Esophagus muscularis mucosa (tissue), 4 donors: ENCODE data around the gene FHOD1. TPM values are rescaled to one million over a fixed set of nuclear protein-coding genes. Genes with fewer than 3 reads are reported as not detected.

Experiments used
- DNase-seq: peaks from one replicate; pipeline ENCODE4 v3.0.0-alpha.2; 2017; ENCODE audit errors: extremely low spot score
- H3K27ac ChIP-seq, 4 donors: fragments of 200-600 bp; sonication (generic); replicated peaks in 1 of 4; 1 replicate in 3 of 4; 2 replicates in 1 of 4; pipeline ENCODE4 v1.5.1; 2016 to 2019; ENCODE audit warnings: mild to moderate bottlenecking in 1 of 4
- H3K27me3 ChIP-seq, 4 donors: fragments of 200-600 bp; sonication (generic); one replicate each; pipeline versions ENCODE4 v1.5.1 to v1.6.0; 2016 to 2019
- H3K36me3 ChIP-seq, 4 donors: fragments of 200-600 bp; sonication (generic); one replicate each; pipeline ENCODE4 v1.5.1; 2016 to 2019
- H3K4me1 ChIP-seq, 4 donors: fragments of 200-600 bp; sonication (generic); one replicate each; pipeline ENCODE4 v1.5.1; 2016 to 2019
- H3K4me3 ChIP-seq, 4 donors: fragments of 200-600 bp; sonication (generic); 1 replicate in 2 of 4; 2 replicates in 2 of 4; pipeline ENCODE4 v1.5.1; 2016 to 2019; ENCODE audit warnings: mild to moderate bottlenecking in 4 of 4, moderate library complexity in 1 of 4
- H3K9me3 ChIP-seq, 4 donors: fragments of 200-600 bp; sonication (generic); 1 replicate in 3 of 4; 2 replicates in 1 of 4; pipeline ENCODE4 v1.5.1; 2016 to 2019
- CTCF ChIP-seq, 3 experiments: fragments of 200-600 bp in 2 of 3; fragments of 450-650 bp in 1 of 3; sonication (generic) in 2 of 3; IDR thresholded peaks; one replicate each; pipeline ENCODE4 v1.5.1; 2017 to 2019; ENCODE audit warnings: antibody characterized with exemption in 3 of 3, mild to moderate bottlenecking in 2 of 3, moderate library complexity in 1 of 3
- EP300 ChIP-seq: sonication (generic); formaldehyde crosslinking; IDR thresholded peaks from one replicate; pipeline ENCODE4 v1.6.1; 2017; ENCODE audit warnings: antibody characterized with exemption
- POLR2A ChIP-seq: fragments of 450-650 bp; IDR thresholded peaks from one replicate; pipeline ENCODE4 v1.6.1; 2017; ENCODE audit warnings: antibody characterized with exemption, moderate library complexity, mild to moderate bottlenecking, low read depth
- POLR2AphosphoS5 ChIP-seq, 2 donors: sonication (generic); formaldehyde crosslinking; IDR thresholded peaks; one replicate each; pipeline ENCODE4 v1.6.1; 2017; ENCODE audit warnings: antibody characterized with exemption in 2 of 2
- WGBS: methylation state at CpG from one replicate; pipeline ENCODE4 v1.1.5; 2018; 5-methylcytosine and 5-hydroxymethylcytosine counted together
- intact Hi-C: fragments of 100-400 bp; cut with DNase I; formaldehyde crosslinking; loops from one replicate; pipeline ENCODE4 v1.15.1; 2023
- total RNA-seq, 4 donors: library from RNA; depleted of rRNA; stranded (reverse); fragments of >200 nt; gene quantifications; one replicate each; pipeline versions ENCODE4 v1.1.0 to v1.2.1, GENCODE V29; 2016

Gene FHOD1
- total RNA-seq, 4 donors from 2014 or later, result 8.0 to 15.6 (median 10.0) TPM

GRCh38 chr16:67258161-67258835 lies 11.0 kb upstream of the FHOD1 start:
- DNase-seq, result no peak
- Histone ChIP-seq H3K27me3 (peaks cover 0 to 47% (median 4%) of the 10 kb centered on the region in 4 donors), H3K27ac (no peak overlapping the region), H3K4me1 (peaks cover 0 to 3% (median 0%) of the 10 kb centered on the region in 4 donors), H3K9me3 (no peaks in the 10 kb centered on the region), H3K36me3 (no peaks in the 10 kb centered on the region), H3K4me3 (no peak overlapping the region)
- 91% methylated on average over 10 of the region's 11 CpGs for WGBS
- intact Hi-C loops, result no loop called here
- TF ChIP-seq EP300 (no peak), CTCF (IDR thresholded peaks at IDR 0.05) (no peak)

GRCh38 chr16:67257486-67258160 lies 10.3 kb upstream of the FHOD1 start:
- peaks cover 0 to 3% (median 0%) of the 10 kb centered on the region in 4 donors for H3K4me1 ChIP-seq
- no peaks in the 10 kb centered on the region for H3K9me3 ChIP-seq
- intact Hi-C loops, result no loop called here
- no peak for DNase-seq
- 75% methylated on average over 4 of the region's 4 CpGs for WGBS
- peaks cover 0 to 46% (median 4%) of the 10 kb centered on the region in 4 donors for H3K27me3 ChIP-seq
- TF ChIP-seq EP300, result no peak
- no peak for TF ChIP-seq POLR2AphosphoS5 (IDR thresholded peaks at IDR 0.05)
- TF ChIP-seq POLR2A, result no peak
- no peak for TF ChIP-seq CTCF (IDR thresholded peaks at IDR 0.05)
- H3K36me3 ChIP-seq, result no peaks in the 10 kb centered on the region
- H3K4me3 ChIP-seq, result no peak overlapping the region
- no peak overlapping the region for H3K27ac ChIP-seq

- WGBS, result 92% methylated on average over 11 of the region's 11 CpGs
Measured at GRCh38 chr16:67256701-67257230, 9.5 kb upstream of the FHOD1 start.

GRCh38 chr16:67255553-67256221 lies 8.4 kb upstream of the FHOD1 start:
- no peak for DNase-seq
- intact Hi-C loops, result no loop called here

More at GRCh38 chr16:67256701-67257230, 9.5 kb upstream of the FHOD1 start:
- peaks cover 0 to 53% (median 4%) of the 10 kb centered on the region in 4 donors for H3K27me3 ChIP-seq
- no peaks in the 10 kb centered on the region for H3K36me3 ChIP-seq
- peaks cover 0 to 3% (median 0%) of the 10 kb centered on the region in 4 donors for H3K4me1 ChIP-seq
- intact Hi-C loops, result no loop called here
- no peak overlapping the region for H3K4me3 ChIP-seq
- no peak for DNase-seq
- no peaks in the 10 kb centered on the region for H3K9me3 ChIP-seq
- no peak overlapping the region for H3K27ac ChIP-seq
- TF ChIP-seq EP300, result no peak
- no peak for TF ChIP-seq POLR2AphosphoS5 (IDR thresholded peaks at IDR 0.05)
- TF ChIP-seq CTCF (IDR thresholded peaks at IDR 0.05), result no peak
- TF ChIP-seq POLR2A, result no peak

More at GRCh38 chr16:67255553-67256221, 8.4 kb upstream of the FHOD1 start:
- H3K4me3 ChIP-seq, result no peak overlapping the region
- no peaks in the 10 kb centered on the region for H3K4me1 ChIP-seq
- no peak for TF ChIP-seq POLR2A
- no peak for TF ChIP-seq CTCF (IDR thresholded peaks at IDR 0.05)
- no peak for TF ChIP-seq EP300
- TF ChIP-seq POLR2AphosphoS5 (IDR thresholded peaks at IDR 0.05), result no peak
- no peaks in the 10 kb centered on the region for H3K9me3 ChIP-seq
- no peak overlapping the region for H3K27ac ChIP-seq
- 89% methylated on average over 14 of the region's 17 CpGs for WGBS
- no peaks in the 10 kb centered on the region for H3K36me3 ChIP-seq
- H3K27me3 ChIP-seq, result peaks cover 0 to 60% (median 6%) of the 10 kb centered on the region in 4 donors
